COLO829 (cell line): ENCODE results near the gene TAS2R41.
"Not testable (repeated sequence)": the region's sequence is repeated elsewhere in the genome, so short reads cannot be mapped to it uniquely, and the experiment has no call there.

Source experiments
- DNase-seq: peaks from one replicate; pipeline ENCODE4 v3.0.0; 2012; ENCODE audit warnings: low spot score

Gene TAS2R41

DNA sequence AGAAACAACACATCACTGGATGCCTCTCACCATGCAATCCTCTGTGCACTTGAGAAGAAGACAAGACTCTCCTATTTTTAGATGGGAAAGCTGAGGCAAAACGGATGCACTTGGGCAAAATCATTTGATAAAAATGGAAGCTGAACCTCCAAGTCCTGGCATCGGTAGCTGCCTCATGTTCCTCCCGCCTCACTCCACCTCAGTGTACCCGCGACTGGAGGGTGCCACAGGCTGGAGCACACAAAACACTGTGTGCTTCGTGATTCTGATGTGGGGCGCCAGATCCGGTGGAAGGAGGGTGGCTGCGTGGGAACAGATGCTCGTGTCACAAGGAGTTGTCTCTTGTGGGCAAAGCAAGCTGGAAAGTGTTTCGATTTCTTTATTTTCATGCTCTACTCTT, 41.3 kb downstream of the TAS2R41 start:
- DNase-seq = no peak

DNA sequence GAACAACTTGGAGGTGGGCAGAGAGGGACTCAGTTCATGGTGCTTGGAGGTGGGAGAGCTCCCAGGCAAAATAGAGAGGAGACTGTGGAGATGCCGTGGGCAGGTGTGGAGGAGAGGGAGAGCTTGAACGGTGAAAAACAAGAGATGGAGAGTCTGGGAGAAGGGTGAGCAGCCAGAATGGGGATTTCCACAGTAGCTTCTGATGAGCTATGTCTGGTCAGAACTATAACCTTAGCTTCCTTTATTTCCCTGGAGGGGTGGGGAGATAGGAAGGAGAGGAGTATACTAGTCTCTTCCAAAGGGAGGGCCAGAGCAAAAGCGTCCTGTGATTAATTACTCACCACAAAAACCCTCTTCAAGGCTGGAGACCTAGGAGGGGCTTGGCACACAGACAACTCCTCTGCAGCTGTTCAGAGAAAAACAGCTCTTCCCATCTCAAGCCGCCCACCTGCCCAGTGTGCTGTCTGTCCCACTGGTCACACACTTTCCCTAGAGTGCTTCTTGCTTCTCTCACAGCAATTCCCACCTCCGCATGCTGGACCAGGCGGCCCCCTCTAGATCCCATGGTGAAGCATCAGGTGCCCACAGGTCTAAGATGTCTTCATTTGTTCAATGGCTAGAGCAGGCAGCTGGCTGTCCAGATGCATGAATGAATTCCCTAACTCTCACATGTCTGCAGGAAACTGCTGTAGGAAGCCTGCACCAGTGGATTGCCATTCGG, 41.9 kb downstream of the TAS2R41 start:
- no peak for DNase-seq

DNA sequence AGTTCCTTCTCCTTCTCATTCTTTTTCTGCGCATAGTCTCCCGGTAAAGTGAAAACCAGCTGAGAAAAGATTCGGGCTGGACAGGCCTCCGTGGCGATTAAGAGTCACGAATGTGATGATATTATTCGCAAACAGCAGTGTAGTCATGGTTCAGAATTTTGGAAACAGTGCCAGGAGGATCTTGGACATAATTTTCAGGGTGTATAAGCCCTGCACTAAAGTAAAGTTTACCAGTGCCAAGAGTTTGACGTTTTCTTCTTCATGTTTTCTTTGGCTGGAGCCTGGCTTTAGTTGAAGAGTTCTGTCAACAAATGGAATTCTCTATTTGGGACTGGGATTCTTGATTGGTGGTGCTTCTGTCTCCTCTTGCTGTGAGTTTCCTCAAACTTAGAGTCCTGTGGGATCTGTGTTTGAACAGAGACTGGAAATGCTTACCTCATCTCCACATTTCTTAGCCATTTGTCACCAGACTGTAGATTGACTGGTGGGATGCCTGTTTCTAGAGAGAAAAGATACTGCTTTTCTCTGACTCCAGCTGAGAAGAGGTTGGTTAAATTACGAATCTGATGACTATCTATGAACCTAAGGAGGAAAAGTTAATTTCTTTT, 44.7 kb downstream of the TAS2R41 start:
- DNase-seq = not testable (repeated sequence)
